Measurements from ENCODE around the gene IMPDH1. TPM values are rescaled to one million over a fixed set of nuclear protein-coding genes. Genes with fewer than 3 reads are reported as not detected.

The IMPDH1 gene
- polyA plus RNA-seq, 2 of the 4 experiments (the other 2 are of a cell fraction), result 55.4 to 65.4 TPM

DNA sequence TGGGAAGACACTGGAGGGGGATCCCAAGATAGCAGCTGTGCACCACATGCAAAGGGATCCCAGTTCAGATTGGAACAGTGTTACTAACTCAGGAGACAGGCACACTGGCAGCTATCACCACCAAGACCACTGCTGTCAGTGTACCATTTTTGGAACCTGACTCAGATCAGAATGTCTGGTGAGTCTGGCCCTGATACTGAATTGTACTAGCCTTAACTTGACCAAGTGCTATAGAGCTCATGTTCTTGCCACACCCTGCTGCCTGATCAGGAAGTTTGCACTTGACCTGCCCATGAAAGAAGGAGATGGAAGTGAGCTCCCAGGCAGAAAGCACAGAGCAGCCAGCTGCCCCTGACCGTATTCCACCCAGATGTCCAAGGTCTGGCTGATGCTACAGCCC lies 43.5 kb downstream of the IMPDH1 start (continued):
- TF ChIP-seq CBX2 (IDR thresholded peaks at IDR 0.05; ENCODE audit: borderline replicate concordance, low read depth) (no peak), ESRRA (IDR thresholded peaks at IDR 0.05; ENCODE audit: borderline replicate concordance, low read length) (no peak), TP53 (CRISPR knock-in tag; IDR thresholded peaks at IDR 0.05) (no peak)

DNA sequence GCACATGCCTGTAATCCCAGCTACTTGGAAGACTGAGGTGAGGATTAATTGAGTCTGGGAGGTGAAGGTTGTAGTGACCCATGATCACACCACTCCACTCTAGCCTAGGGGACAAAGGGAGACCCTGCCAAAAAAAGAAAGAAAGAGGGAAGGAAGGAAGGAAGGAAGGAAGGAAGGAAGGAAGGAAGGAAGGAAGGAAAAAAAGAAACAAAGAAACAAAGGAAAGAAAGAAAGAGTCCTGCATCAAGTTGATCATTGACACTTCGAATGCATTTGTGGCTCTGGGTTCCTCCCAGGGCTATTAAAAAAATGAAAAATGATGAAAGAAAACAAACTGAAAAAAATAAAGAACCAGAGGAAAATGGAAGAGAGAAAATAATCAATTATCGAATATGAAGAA lies 44.4 kb downstream of the IMPDH1 start:
- H3K27ac ChIP-seq, result no peak overlapping the region
- ATAC-seq (no peak), FAIRE-seq (no peak), DNase-seq (ENCODE audit: low read depth in 1 of 2, low spot score in 1 of 2) (no peak)
- TF ChIP-seq RFX5 (IDR thresholded peaks at IDR 0.05), result no peak
- TF ChIP-seq, protein P1, sequence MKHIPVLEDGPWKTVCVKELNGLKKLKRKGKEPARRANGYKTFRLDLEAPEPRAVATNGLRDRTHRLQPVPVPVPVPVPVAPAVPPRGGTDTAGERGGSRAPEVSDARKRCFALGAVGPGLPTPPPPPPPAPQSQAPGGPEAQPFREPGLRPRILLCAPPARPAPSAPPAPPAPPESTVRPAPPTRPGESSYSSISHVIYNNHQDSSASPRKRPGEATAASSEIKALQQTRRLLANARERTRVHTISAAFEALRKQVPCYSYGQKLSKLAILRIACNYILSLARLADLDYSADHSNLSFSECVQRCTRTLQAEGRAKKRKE (CRISPR knock-in tag; IDR thresholded peaks at IDR 0.05; ENCODE audit: low read depth), result no peak
- no peak for TF ChIP-seq EP300 (IDR thresholded peaks at IDR 0.05)
- TF ChIP-seq HOXA7 (CRISPR knock-in tag; IDR thresholded peaks at IDR 0.05), result no peak
- TF ChIP-seq CHD4 (IDR thresholded peaks at IDR 0.05; ENCODE audit: borderline replicate concordance), result no peak
- no peak for TF ChIP-seq RARB (CRISPR knock-in tag; IDR thresholded peaks at IDR 0.05)
- TF ChIP-seq SMC3 (IDR thresholded peaks at IDR 0.05), result no peak
- POLR2A ChIA-PET, result no interaction called here
- H3K4me2 ChIP-seq, result no peak overlapping the region
- H3K4me1 ChIP-seq, result no peaks in the 10 kb centered on the region
- 17% methylated on average over 2 of the region's 2 CpGs for WGBS (ENCODE audit: missing lambda C conversion rate)
- no peaks in the 10 kb centered on the region for H3K9me3 ChIP-seq
- H3K4me3 ChIP-seq, result no peak overlapping the region
- CTCF ChIA-PET, result interaction anchor here (0.6 to 21.4 kb wide), 5 partner anchors 16 to 191 kb away, joined by 3 to 287 read pairs (median 4); no protein-coding TSS in a partner anchor

- no peak for FAIRE-seq
- Histone ChIP-seq H3K4me2 (no peak overlapping the region), H3K9me3 (no peaks in the 10 kb centered on the region), H3K4me1 (no peaks in the 10 kb centered on the region), H3K4me3 (no peak overlapping the region), H3K27ac (no peak overlapping the region)
- CTCF ChIA-PET, result interaction anchor here (1.0 to 21.4 kb wide), 4 partner anchors 17 to 61 kb away, joined by 3 to 287 read pairs (median 8); no protein-coding TSS in a partner anchor
- TF ChIP-seq HES2 (IDR thresholded peaks at IDR 0.05), result no peak
- no peak for TF ChIP-seq JUNB (IDR thresholded peaks at IDR 0.05)
- TF ChIP-seq NR3C1 (IDR thresholded peaks at IDR 0.05), result no peak
- TF ChIP-seq, protein P1 (CRISPR knock-in tag; IDR thresholded peaks at IDR 0.05; ENCODE audit: low read depth), result no peak
- no peak for TF ChIP-seq MAX (IDR thresholded peaks at IDR 0.05)
- TF ChIP-seq CEBPB (IDR thresholded peaks at IDR 0.05), result no peak
- TF ChIP-seq HMGXB4 (CRISPR knock-in tag; IDR thresholded peaks at IDR 0.05; ENCODE audit: borderline replicate concordance), result no peak
- TF ChIP-seq FOSL2 (IDR thresholded peaks at IDR 0.05), result no peak
- no peak for TF ChIP-seq FOSL2 (CRISPR knock-in tag; IDR thresholded peaks at IDR 0.05)
- TF ChIP-seq EHF (CRISPR knock-in tag; IDR thresholded peaks at IDR 0.05), result no peak
- TF ChIP-seq HOXB13 (CRISPR knock-in tag; IDR thresholded peaks at IDR 0.05; ENCODE audit: low read depth), result no peak
- TF ChIP-seq, protein P2, sequence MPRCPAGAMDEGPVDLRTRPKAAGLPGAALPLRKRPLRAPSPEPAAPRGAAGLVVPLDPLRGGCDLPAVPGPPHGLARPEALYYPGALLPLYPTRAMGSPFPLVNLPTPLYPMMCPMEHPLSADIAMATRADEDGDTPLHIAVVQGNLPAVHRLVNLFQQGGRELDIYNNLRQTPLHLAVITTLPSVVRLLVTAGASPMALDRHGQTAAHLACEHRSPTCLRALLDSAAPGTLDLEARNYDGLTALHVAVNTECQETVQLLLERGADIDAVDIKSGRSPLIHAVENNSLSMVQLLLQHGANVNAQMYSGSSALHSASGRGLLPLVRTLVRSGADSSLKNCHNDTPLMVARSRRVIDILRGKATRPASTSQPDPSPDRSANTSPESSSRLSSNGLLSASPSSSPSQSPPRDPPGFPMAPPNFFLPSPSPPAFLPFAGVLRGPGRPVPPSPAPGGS (IDR thresholded peaks at IDR 0.05), result no peak
- TF ChIP-seq CHD4 (IDR thresholded peaks at IDR 0.05; ENCODE audit: borderline replicate concordance), result no peak
- no peak for TF ChIP-seq ZC3H11A (IDR thresholded peaks at IDR 0.05)
- no peak for TF ChIP-seq HDAC2 (IDR thresholded peaks at IDR 0.05)
- TF ChIP-seq MYC (IDR thresholded peaks at IDR 0.05; ENCODE audit: borderline replicate concordance, low read length), result no peak
- 51% methylated on average over 4 of the region's 4 CpGs for WGBS (ENCODE audit: missing lambda C conversion rate)
- DNase-seq (ENCODE audit: low read depth in 1 of 2, low spot score in 1 of 2), result no peak
- POLR2A ChIA-PET, result no interaction called here
- ATAC-seq, result no peak
Measured at GRCh38 chr7:128364166-128364870, 45.5 kb downstream of the IMPDH1 start.
